Skeletal muscle tissue (tissue), 4 donors: ENCODE measurements around the gene PRODH. TPM values are rescaled to one million over a fixed set of nuclear protein-coding genes. Genes with fewer than 3 reads are reported as not detected.
"Not testable (repeated sequence)": the region's sequence is repeated elsewhere in the genome, so short reads cannot be mapped to it uniquely, and the experiment has no call there.

ENCODE experiments used
- H3K27ac ChIP-seq: one replicate; pipeline ENCODE4 v1.7.0; 2013; ENCODE audit warnings: mild to moderate bottlenecking, low read depth, low read length, inconsistent platforms
- H3K27me3 ChIP-seq, 3 donors: one replicate each; pipeline ENCODE4 v1.7.0; 2013; ENCODE audit warnings: low read length in 3 of 3; ENCODE audit not compliant: control insufficient read depth in 3 of 3, insufficient read depth in 3 of 3
- H3K36me3 ChIP-seq, 3 donors: one replicate each; pipeline ENCODE4 v1.7.0; 2013; ENCODE audit warnings: low read length in 3 of 3; ENCODE audit not compliant: control insufficient read depth in 3 of 3, insufficient read depth in 3 of 3
- H3K4me1 ChIP-seq, 3 donors: one replicate each; pipeline ENCODE4 v1.7.0; 2013; ENCODE audit warnings: low read length in 3 of 3, mild to moderate bottlenecking in 3 of 3; ENCODE audit not compliant: control insufficient read depth in 3 of 3, insufficient read depth in 3 of 3
- H3K4me3 ChIP-seq, 3 donors: one replicate each; pipeline ENCODE4 v1.7.0; 2013; ENCODE audit warnings: low read length in 3 of 3
- H3K9ac ChIP-seq, 3 donors: one replicate each; pipeline ENCODE4 v1.7.0; 2013; ENCODE audit warnings: low read length in 3 of 3, mild to moderate bottlenecking in 3 of 3, moderate library complexity in 2 of 3, low read depth in 1 of 3
- H3K9me3 ChIP-seq, 3 donors: one replicate each; pipeline ENCODE4 v1.7.0; 2013; ENCODE audit warnings: low read length in 3 of 3; ENCODE audit not compliant: control insufficient read depth in 3 of 3
- total RNA-seq: library from RNA; depleted of rRNA; stranded (reverse); fragments of >200 nt; gene quantifications from one replicate; pipeline ENCODE4 v1.2.3, GENCODE V29; 2014
- donor health status: Osteomylitis.

The PRODH gene
- total RNA-seq, 1 donor from 2014 or later, result 3.7 TPM

GRCh38 chr22:18960166-18960820 is 24.2 kb upstream of the PRODH start:
- not testable (repeated sequence) for H3K4me3 ChIP-seq, H3K9me3 ChIP-seq

GRCh38 chr22:18959741-18960140 is 23.6 kb upstream of the PRODH start:
- H3K27ac ChIP-seq, H3K9ac ChIP-seq, H3K27me3 ChIP-seq, H3K4me1 ChIP-seq, H3K4me3 ChIP-seq, H3K9me3 ChIP-seq, H3K36me3 ChIP-seq: not testable (repeated sequence)

More at GRCh38 chr22:18960166-18960820, 24.2 kb upstream of the PRODH start:
- not testable (repeated sequence) for H3K9ac ChIP-seq, H3K36me3 ChIP-seq, H3K27me3 ChIP-seq, H3K27ac ChIP-seq, H3K4me1 ChIP-seq

- H3K36me3 ChIP-seq, result not testable (repeated sequence)
These were observed 23.2 kb upstream of the PRODH start for GRCh38 chr22:18959266-18959665.

GRCh38 chr22:18958738-18959137 is 22.6 kb upstream of the PRODH start:
- H3K27me3 ChIP-seq, H3K4me1 ChIP-seq, H3K9me3 ChIP-seq, H3K9ac ChIP-seq, H3K36me3 ChIP-seq, H3K4me3 ChIP-seq, H3K27ac ChIP-seq: not testable (repeated sequence)

More at GRCh38 chr22:18959266-18959665, 23.2 kb upstream of the PRODH start:
- H3K4me3 ChIP-seq, H3K27ac ChIP-seq, H3K4me1 ChIP-seq, H3K9me3 ChIP-seq, H3K27me3 ChIP-seq, H3K9ac ChIP-seq: not testable (repeated sequence)

- not testable (repeated sequence) for H3K4me3 ChIP-seq, H3K9me3 ChIP-seq, H3K36me3 ChIP-seq, H3K4me1 ChIP-seq, H3K27me3 ChIP-seq, H3K9ac ChIP-seq, H3K27ac ChIP-seq
These were observed 22.2 kb upstream of the PRODH start for GRCh38 chr22:18958321-18958705.

GRCh38 chr22:18957621-18958320 is 21.7 kb upstream of the PRODH start:
- H3K36me3 ChIP-seq, H3K27ac ChIP-seq, H3K27me3 ChIP-seq: not testable (repeated sequence)

GRCh38 chr22:18956956-18957355 is 20.9 kb upstream of the PRODH start:
- not testable (repeated sequence) for H3K9me3 ChIP-seq, H3K4me3 ChIP-seq, H3K4me1 ChIP-seq, H3K27ac ChIP-seq, H3K27me3 ChIP-seq, H3K9ac ChIP-seq, H3K36me3 ChIP-seq

More at GRCh38 chr22:18957621-18958320, 21.7 kb upstream of the PRODH start:
- H3K9me3 ChIP-seq, H3K9ac ChIP-seq, H3K4me1 ChIP-seq, H3K4me3 ChIP-seq: not testable (repeated sequence)

- not testable (repeated sequence) for H3K9ac ChIP-seq, H3K27me3 ChIP-seq, H3K27ac ChIP-seq, H3K4me1 ChIP-seq, H3K4me3 ChIP-seq, H3K9me3 ChIP-seq, H3K36me3 ChIP-seq
These were observed 20.2 kb upstream of the PRODH start for GRCh38 chr22:18956121-18956895.

- Histone ChIP-seq H3K36me3 (no peaks in the 10 kb centered on the region), H3K27me3 (peaks cover 0 to 6% (median 3%) of the 10 kb centered on the region in 3 donors), H3K4me3 (no peak overlapping the region), H3K9ac (no peak overlapping the region), H3K4me1 (no peaks in the 10 kb centered on the region), H3K9me3 (no peaks in the 10 kb centered on the region), H3K27ac (no peak overlapping the region)
These were observed 19.6 kb upstream of the PRODH start for GRCh38 chr22:18955696-18956095.

- no peaks in the 10 kb centered on the region for H3K36me3 ChIP-seq
- no peak overlapping the region for H3K4me3 ChIP-seq
- H3K27ac ChIP-seq, result no peak overlapping the region
- no peak overlapping the region for H3K9ac ChIP-seq
- peaks cover 0 to 6% (median 3%) of the 10 kb centered on the region in 3 donors for H3K27me3 ChIP-seq
- no peaks in the 10 kb centered on the region for H3K4me1 ChIP-seq
- H3K9me3 ChIP-seq, result no peaks in the 10 kb centered on the region
These were observed 19.0 kb upstream of the PRODH start for GRCh38 chr22:18954990-18955571.
